ENCODE data around the gene MYO10.

DNA sequence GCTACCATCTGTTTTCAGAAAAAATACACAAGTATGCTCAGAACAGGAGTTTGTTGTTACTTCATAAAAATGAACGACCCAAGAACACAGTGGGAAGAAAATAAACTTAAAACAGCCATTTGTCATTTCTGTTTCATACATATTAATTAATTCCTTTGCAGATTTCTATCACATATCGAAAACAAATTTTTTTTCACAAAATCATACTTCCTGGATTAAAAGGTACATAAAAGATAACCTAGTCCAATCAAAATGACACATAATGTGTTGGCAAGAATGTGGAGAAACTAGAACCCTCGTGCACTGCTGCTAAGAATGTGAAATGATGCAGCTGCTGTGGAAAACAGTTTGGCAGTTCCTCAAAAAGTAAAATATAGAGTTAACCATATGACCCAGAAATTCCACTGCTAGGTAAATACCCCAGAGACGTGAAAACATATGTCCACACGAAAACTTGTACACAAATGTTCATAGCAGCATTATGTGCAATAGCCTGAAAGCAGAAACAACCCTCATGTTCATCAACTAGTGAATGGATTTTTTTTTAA is 46.0 kb downstream of the MYO10 start:
- TF ChIP-seq, protein P1, sequence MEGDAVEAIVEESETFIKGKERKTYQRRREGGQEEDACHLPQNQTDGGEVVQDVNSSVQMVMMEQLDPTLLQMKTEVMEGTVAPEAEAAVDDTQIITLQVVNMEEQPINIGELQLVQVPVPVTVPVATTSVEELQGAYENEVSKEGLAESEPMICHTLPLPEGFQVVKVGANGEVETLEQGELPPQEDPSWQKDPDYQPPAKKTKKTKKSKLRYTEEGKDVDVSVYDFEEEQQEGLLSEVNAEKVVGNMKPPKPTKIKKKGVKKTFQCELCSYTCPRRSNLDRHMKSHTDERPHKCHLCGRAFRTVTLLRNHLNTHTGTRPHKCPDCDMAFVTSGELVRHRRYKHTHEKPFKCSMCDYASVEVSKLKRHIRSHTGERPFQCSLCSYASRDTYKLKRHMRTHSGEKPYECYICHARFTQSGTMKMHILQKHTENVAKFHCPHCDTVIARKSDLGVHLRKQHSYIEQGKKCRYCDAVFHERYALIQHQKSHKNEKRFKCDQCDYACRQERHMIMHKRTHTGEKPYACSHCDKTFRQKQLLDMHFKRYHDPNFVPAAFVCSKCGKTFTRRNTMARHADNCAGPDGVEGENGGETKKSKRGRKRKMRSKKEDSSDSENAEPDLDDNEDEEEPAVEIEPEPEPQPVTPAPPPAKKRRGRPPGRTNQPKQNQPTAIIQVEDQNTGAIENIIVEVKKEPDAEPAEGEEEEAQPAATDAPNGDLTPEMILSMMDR (conservative IDR thresholded peaks at IDR 0.05; ENCODE audit: low read length): no peak
- TF ChIP-seq EZH2phosphoT487 (IDR thresholded peaks at IDR 0.05; ENCODE audit: borderline replicate concordance, low read depth, low read length): no peak

All from OCI-LY7 (cell line).